ENCODE data around the gene TARBP2. TPM values are rescaled to one million over a fixed set of nuclear protein-coding genes. Genes with fewer than 3 reads are reported as not detected.
A peak's percentile ranks its signal among the peaks of the same experiment; 100 is the strongest.

TARBP2 gene
- total RNA-seq, 2 donors from 2014 or later = 21.7 to 44.0 TPM

DNA sequence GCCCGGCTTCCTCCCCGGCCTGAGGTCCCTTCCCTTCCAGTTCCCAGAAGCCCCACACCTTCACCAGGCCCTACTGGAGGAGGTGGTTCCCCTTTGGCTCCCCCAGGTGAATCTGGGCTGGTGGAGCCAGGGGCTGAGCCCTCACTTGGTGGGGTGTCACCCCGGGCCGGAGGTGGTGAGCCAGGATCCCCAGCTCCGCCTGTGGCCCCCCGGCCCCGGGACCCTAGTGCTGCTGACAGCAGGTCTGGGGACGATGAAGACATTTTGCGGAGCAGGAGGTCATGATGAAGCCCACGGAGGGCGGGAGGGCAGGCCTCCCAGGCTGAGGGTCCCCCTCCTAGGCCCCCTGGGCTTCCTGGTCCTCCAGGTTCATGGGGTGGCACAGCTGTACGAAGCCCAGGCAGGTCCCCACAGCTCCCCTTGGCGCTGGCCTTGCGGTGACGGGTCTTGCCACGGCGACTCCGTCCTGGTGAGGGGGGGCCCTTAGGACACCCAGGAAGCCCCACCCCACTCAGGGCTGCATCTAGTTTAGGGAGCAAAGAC is 18.4 kb upstream of the TARBP2 start:
- ATAC-seq (replicated peaks) = no peak
- H3K36me3 Mint-ChIP-seq (ENCODE audit: low read depth) = peaks cover 80% of the 10 kb centered on the region
- H3K27ac Mint-ChIP-seq = peak overlapping the region; percentile 72
- no peak overlapping the region for H3K4me3 Mint-ChIP-seq
- H3K4me1 Mint-ChIP-seq = peaks cover 4% of the 10 kb centered on the region
- no peaks in the 10 kb centered on the region for H3K9me3 Mint-ChIP-seq
- no peaks in the 10 kb centered on the region for H3K27me3 Mint-ChIP-seq

- Mint-ChIP-seq H3K36me3 (ENCODE audit: low read depth) (peaks cover 73% of the 10 kb centered on the region), H3K27me3 (no peaks in the 10 kb centered on the region)
- ATAC-seq (replicated peaks) = peak; percentile 5
Measured at GRCh38 chr12:53483225-53483978, 17.7 kb upstream of the TARBP2 start.

DNA sequence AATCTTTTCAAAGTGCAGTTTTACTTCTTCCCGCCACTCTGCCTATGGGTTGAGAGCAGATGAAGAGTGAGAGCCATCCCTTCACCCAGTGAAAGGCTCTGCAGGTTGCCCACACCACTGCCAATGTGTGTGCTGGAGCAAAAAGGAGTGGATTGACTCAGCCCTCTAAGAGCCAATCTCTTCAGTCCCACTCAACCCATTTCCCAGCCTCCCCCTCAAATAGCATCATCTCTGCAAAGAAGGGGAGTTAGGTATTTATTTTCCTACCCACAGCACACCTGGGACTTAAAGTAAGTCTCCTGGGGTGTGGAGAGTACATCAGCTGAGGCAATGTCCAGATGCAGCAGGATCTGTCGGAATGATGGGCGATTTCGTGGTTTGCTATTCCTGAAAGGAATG is 17.1 kb upstream of the TARBP2 start:
- Mint-ChIP-seq H3K4me3 (no peak overlapping the region), H3K27ac (peak overlapping the region; percentile 72), H3K4me1 (peaks cover 4% of the 10 kb centered on the region), H3K36me3 (ENCODE audit: low read depth) (peaks cover 67% of the 10 kb centered on the region), H3K9me3 (no peaks in the 10 kb centered on the region), H3K27me3 (no peaks in the 10 kb centered on the region)
- ATAC-seq (replicated peaks) = peak; percentile 25

More at GRCh38 chr12:53483225-53483978, 17.7 kb upstream of the TARBP2 start:
- Mint-ChIP-seq H3K27ac (peak overlapping the region; percentile 72), H3K9me3 (no peaks in the 10 kb centered on the region), H3K4me3 (no peak overlapping the region), H3K4me1 (peaks cover 4% of the 10 kb centered on the region)

GRCh38 chr12:53484686-53485575 is 16.2 kb upstream of the TARBP2 start:
- H3K27me3 Mint-ChIP-seq = no peaks in the 10 kb centered on the region
- no peak for ATAC-seq (replicated peaks)
- H3K9me3 Mint-ChIP-seq = no peaks in the 10 kb centered on the region
- H3K4me3 Mint-ChIP-seq = no peak overlapping the region
- H3K36me3 Mint-ChIP-seq (ENCODE audit: low read depth) = peaks cover 58% of the 10 kb centered on the region
- H3K27ac Mint-ChIP-seq = no peak overlapping the region
- peaks cover 4% of the 10 kb centered on the region for H3K4me1 Mint-ChIP-seq

- H3K4me1 Mint-ChIP-seq = peaks cover 4% of the 10 kb centered on the region
- H3K27ac Mint-ChIP-seq = no peak overlapping the region
- no peaks in the 10 kb centered on the region for H3K9me3 Mint-ChIP-seq
- ATAC-seq (replicated peaks) = no peak
- H3K27me3 Mint-ChIP-seq = no peaks in the 10 kb centered on the region
- H3K36me3 Mint-ChIP-seq (ENCODE audit: low read depth) = peaks cover 46% of the 10 kb centered on the region
- H3K4me3 Mint-ChIP-seq = no peak overlapping the region
Measured at GRCh38 chr12:53485955-53486735, 14.9 kb upstream of the TARBP2 start.

GRCh38 chr12:53486736-53487487 is 14.2 kb upstream of the TARBP2 start:
- no peaks in the 10 kb centered on the region for H3K27me3 Mint-ChIP-seq
- H3K36me3 Mint-ChIP-seq (ENCODE audit: low read depth) = peaks cover 38% of the 10 kb centered on the region
- no peak for ATAC-seq (replicated peaks)
- no peak overlapping the region for H3K27ac Mint-ChIP-seq
- peaks cover 4% of the 10 kb centered on the region for H3K4me1 Mint-ChIP-seq
- no peak overlapping the region for H3K4me3 Mint-ChIP-seq
- H3K9me3 Mint-ChIP-seq = no peaks in the 10 kb centered on the region

GRCh38 chr12:53489242-53489864 is 11.7 kb upstream of the TARBP2 start:
- Mint-ChIP-seq H3K27me3 (no peaks in the 10 kb centered on the region), H3K9me3 (no peaks in the 10 kb centered on the region), H3K27ac (no peak overlapping the region), H3K36me3 (ENCODE audit: low read depth) (peaks cover 16% of the 10 kb centered on the region), H3K4me3 (no peak overlapping the region), H3K4me1 (peaks cover 12% of the 10 kb centered on the region)
- no peak for ATAC-seq (replicated peaks)

- H3K36me3 Mint-ChIP-seq (ENCODE audit: low read depth) = no peaks in the 10 kb centered on the region
- peak overlapping the region; percentile 88 for H3K4me3 Mint-ChIP-seq
- H3K4me1 Mint-ChIP-seq = peaks cover 12% of the 10 kb centered on the region
- no peaks in the 10 kb centered on the region for H3K27me3 Mint-ChIP-seq
- no peak for ATAC-seq (replicated peaks)
- no peaks in the 10 kb centered on the region for H3K9me3 Mint-ChIP-seq
- H3K27ac Mint-ChIP-seq = peak overlapping the region; percentile 74
Measured at GRCh38 chr12:53492188-53492587, 8.9 kb upstream of the TARBP2 start.

- H3K4me3 Mint-ChIP-seq = peak overlapping the region; percentile 88
- H3K9me3 Mint-ChIP-seq = no peaks in the 10 kb centered on the region
- ATAC-seq (replicated peaks) = peak; percentile 99
- peaks cover 12% of the 10 kb centered on the region for H3K4me1 Mint-ChIP-seq
- H3K27me3 Mint-ChIP-seq = no peaks in the 10 kb centered on the region
- no peaks in the 10 kb centered on the region for H3K36me3 Mint-ChIP-seq (ENCODE audit: low read depth)
- H3K27ac Mint-ChIP-seq = peak overlapping the region; percentile 93
Measured at GRCh38 chr12:53492830-53493609, 8.1 kb upstream of the TARBP2 start.

DNA sequence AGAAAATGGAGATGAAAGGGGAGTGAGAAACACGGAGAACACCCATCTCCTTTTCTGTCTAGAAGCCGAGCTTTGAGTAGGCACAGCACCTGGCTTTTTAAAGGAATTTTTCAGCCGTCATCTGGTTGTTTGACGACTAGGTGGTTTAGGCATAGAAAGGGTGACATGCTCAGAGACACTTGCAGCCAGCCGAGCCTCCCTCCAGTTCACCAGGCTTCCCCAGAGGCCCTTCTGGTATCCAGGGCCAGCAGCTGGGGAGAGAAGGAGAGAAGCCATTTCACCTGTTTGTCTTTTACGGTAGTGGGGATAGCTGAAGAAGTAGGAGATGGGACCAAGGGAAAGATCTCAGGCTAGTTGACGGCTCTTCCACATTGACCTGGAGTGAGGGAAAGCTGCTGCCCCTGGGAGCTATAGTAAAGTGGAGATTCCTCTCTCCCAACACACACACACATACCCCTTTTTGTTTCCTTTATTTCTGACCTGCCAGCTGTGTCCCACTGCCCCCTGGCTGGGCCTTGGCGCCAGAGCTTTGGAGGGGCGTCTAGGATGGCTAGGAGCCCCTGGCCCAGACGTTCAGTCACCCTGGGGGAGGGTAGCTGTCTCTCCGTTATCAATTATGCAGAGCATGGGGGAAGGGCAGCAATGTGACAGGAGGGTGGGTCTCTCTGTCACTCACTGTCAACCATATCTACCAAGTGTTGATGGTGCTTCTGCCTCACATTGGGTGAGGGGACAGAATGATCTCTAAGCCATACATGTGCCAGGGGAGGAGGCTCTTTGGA is 7.3 kb upstream of the TARBP2 start:
- Mint-ChIP-seq H3K9me3 (no peaks in the 10 kb centered on the region), H3K27me3 (no peaks in the 10 kb centered on the region), H3K27ac (peak overlapping the region; percentile 93), H3K4me3 (peak overlapping the region; percentile 88), H3K4me1 (peaks cover 17% of the 10 kb centered on the region), H3K36me3 (ENCODE audit: low read depth) (no peaks in the 10 kb centered on the region)
- ATAC-seq (replicated peaks) = no peak

GRCh38 chr12:53495903-53496751 is 5.0 kb upstream of the TARBP2 start:
- Mint-ChIP-seq H3K27ac (peak overlapping the region; percentile 43), H3K4me3 (no peak overlapping the region), H3K9me3 (no peaks in the 10 kb centered on the region), H3K36me3 (ENCODE audit: low read depth) (no peaks in the 10 kb centered on the region), H3K27me3 (no peaks in the 10 kb centered on the region), H3K4me1 (peaks cover 17% of the 10 kb centered on the region)
- no peak for ATAC-seq (replicated peaks)

DNA sequence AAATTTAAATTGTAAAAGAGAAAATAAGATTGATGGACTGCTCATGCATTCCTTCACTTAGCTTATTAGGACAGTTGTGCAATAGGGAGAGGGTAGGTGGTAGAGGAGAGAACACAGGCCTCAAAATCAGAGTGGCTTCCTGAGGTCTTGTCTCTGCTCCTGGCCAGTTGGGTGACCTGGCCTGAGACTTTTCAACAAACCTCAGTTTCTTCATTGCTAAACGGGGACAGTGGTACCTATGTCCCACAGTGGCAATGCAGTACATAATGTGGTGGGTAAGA is 4.4 kb upstream of the TARBP2 start:
- Mint-ChIP-seq H3K4me3 (no peak overlapping the region), H3K27me3 (no peaks in the 10 kb centered on the region), H3K36me3 (ENCODE audit: low read depth) (no peaks in the 10 kb centered on the region), H3K9me3 (no peaks in the 10 kb centered on the region), H3K27ac (peak overlapping the region; percentile 43), H3K4me1 (peaks cover 17% of the 10 kb centered on the region)
- no peak for ATAC-seq (replicated peaks)

Data from activated T-helper 17 cell treated with anti-CD3 and anti-CD28 coated beads, Interleukin-2, amount 50 U/mL, for 72 hours (primary cell).